CD14-positive monocyte (primary cell): ENCODE measurements around the gene HSPB3. TPM values are rescaled to one million over a fixed set of nuclear protein-coding genes. Genes with fewer than 3 reads are reported as not detected.

Experiments used
- DNase-seq, 3 donors: peaks; one replicate each; pipeline ENCODE4 v3.0.0-alpha.2; 2011 to 2022
- H2AFZ ChIP-seq: 2 replicates; pipeline ENCODE4 v1.6.0; 2012; ENCODE audit warnings: mild to moderate bottlenecking, low read depth, low read length, inconsistent platforms; ENCODE audit not compliant: insufficient read depth, poor library complexity, severe bottlenecking
- H3K27ac ChIP-seq, 2 donors: 1 replicate in 1 of 2; 2 replicates in 1 of 2; pipeline ENCODE4 v1.5.1; 2012 to 2013; ENCODE audit warnings: low read length in 2 of 2, control low read depth in 1 of 2, inconsistent platforms in 1 of 2, low read depth in 1 of 2, mild to moderate bottlenecking in 1 of 2
- H3K27me3 ChIP-seq, 2 donors: one replicate each; pipeline versions ENCODE4 v1.6.0 to v1.6.1; 2011 to 2013; ENCODE audit warnings: low read length in 2 of 2; ENCODE audit not compliant: control insufficient read depth in 2 of 2, insufficient read depth in 2 of 2
- H3K36me3 ChIP-seq, 2 donors: replicated peaks in 1 of 2; 1 replicate in 1 of 2; 2 replicates in 1 of 2; pipeline versions ENCODE4 v1.5.1 to v1.6.1; 2012 to 2013; ENCODE audit warnings: low read length in 2 of 2, control low read depth in 1 of 2, inconsistent platforms in 1 of 2, mild to moderate bottlenecking in 1 of 2; ENCODE audit not compliant: insufficient read depth in 2 of 2, control insufficient read depth in 1 of 2
- H3K4me1 ChIP-seq, 2 donors: 1 replicate in 1 of 2; 2 replicates in 1 of 2; pipeline versions ENCODE4 v1.5.1 to v1.6.1; 2012 to 2013; ENCODE audit warnings: low read length in 2 of 2, control low read depth in 1 of 2, inconsistent platforms in 1 of 2, mild to moderate bottlenecking in 1 of 2, moderate library complexity in 1 of 2; ENCODE audit not compliant: insufficient read depth in 2 of 2, control insufficient read depth in 1 of 2
- H3K4me2 ChIP-seq: replicated peaks from 2 replicates; pipeline ENCODE3; 2012; ENCODE audit warnings: low read length, moderate library complexity, mild to moderate bottlenecking; ENCODE audit not compliant: poor library complexity, severe bottlenecking; ENCODE audit errors: extremely low read depth
- H3K4me3 ChIP-seq, 3 experiments: fragments of 200-600 bp in 1 of 3; sonication (generic) in 1 of 3; replicated peaks in 1 of 3; 1 replicate in 2 of 3; 2 replicates in 1 of 3; pipeline ENCODE4 v1.5.1; 2011 to 2013; ENCODE audit warnings: low read length in 3 of 3, mild to moderate bottlenecking in 3 of 3, control low read depth in 2 of 3, low read depth in 2 of 3, inconsistent platforms in 1 of 3, moderate library complexity in 1 of 3
- H3K79me2 ChIP-seq: 2 replicates; pipeline ENCODE4 v1.6.0; 2012; ENCODE audit warnings: mild to moderate bottlenecking, control low read depth, inconsistent platforms, low read length, moderate library complexity; ENCODE audit not compliant: insufficient read depth
- H3K9ac ChIP-seq: 2 replicates; pipeline ENCODE4 v1.6.0; 2017; ENCODE audit warnings: low read length, mild to moderate bottlenecking; ENCODE audit not compliant: insufficient read depth, poor library complexity, severe bottlenecking
- H3K9me3 ChIP-seq, 2 donors: replicated peaks in 1 of 2; 1 replicate in 1 of 2; 2 replicates in 1 of 2; pipeline versions ENCODE4 v1.5.1 to v1.6.1; 2012 to 2013; ENCODE audit warnings: low read length in 2 of 2, control low read depth in 1 of 2; ENCODE audit not compliant: control insufficient read depth in 1 of 2, insufficient read depth in 1 of 2
- H4K20me1 ChIP-seq: 2 replicates; pipeline ENCODE4 v1.6.0; 2012; ENCODE audit warnings: mild to moderate bottlenecking, low read length, control low read depth, moderate library complexity; ENCODE audit not compliant: insufficient read depth
- H3K27ac Mint-ChIP-seq, 7 donors: one replicate each; pipeline ENCODE4 v1.8.0; 2020; ENCODE audit warnings: mild to moderate bottlenecking in 7 of 7, mixed read lengths in 7 of 7, moderate library complexity in 6 of 7, inconsistent platforms in 2 of 7
- H3K27me3 Mint-ChIP-seq, 3 donors: one replicate each; pipeline ENCODE4 v1.8.0; 2021 to 2022; ENCODE audit warnings: low read depth in 3 of 3, mild to moderate bottlenecking in 3 of 3, mixed read lengths in 3 of 3, moderate library complexity in 3 of 3, inconsistent platforms in 1 of 3
- H3K36me3 Mint-ChIP-seq, 2 donors: one replicate each; pipeline ENCODE4 v1.8.0; 2020; ENCODE audit warnings: mixed read lengths in 2 of 2, inconsistent platforms in 1 of 2, mild to moderate bottlenecking in 1 of 2
- H3K4me1 Mint-ChIP-seq: one replicate; pipeline ENCODE4 v1.8.0; 2020; ENCODE audit warnings: mild to moderate bottlenecking, mixed read lengths
- H3K4me3 Mint-ChIP-seq, 2 donors: one replicate each; pipeline ENCODE4 v1.8.0; 2020; ENCODE audit warnings: mild to moderate bottlenecking in 2 of 2, mixed read lengths in 2 of 2, moderate library complexity in 1 of 2
- H3K9me3 Mint-ChIP-seq, 7 donors: one replicate each; pipeline ENCODE4 v1.8.0; 2020 to 2022; ENCODE audit warnings: mixed read lengths in 7 of 7, mild to moderate bottlenecking in 6 of 7, moderate library complexity in 6 of 7, inconsistent platforms in 2 of 7
- WGBS: methylation state at CpG from one replicate; pipeline ENCODE4 v1.1.5; 2013; ENCODE audit warnings: missing lambda C conversion rate; ENCODE audit not compliant: insufficient coverage; 5-methylcytosine and 5-hydroxymethylcytosine counted together
- intact Hi-C, 2 donors: fragments of 100-400 bp; cut with micrococcal nuclease; formaldehyde crosslinking; loops; one replicate each; pipeline versions ENCODE4 v1.15.0 to v1.15.1; 2023
- polyA plus RNA-seq, 3 donors: library from polyadenylated mRNA; depleted of rRNA in 1 of 3; unstranded in 2 of 3; stranded (reverse) in 1 of 3; fragments of 300-500 nt in 2 of 3; fragments of >200 nt in 1 of 3; fragmentation: Illumina TruSeq in 2 of 3; gene quantifications; 1 replicate in 2 of 3; 2 replicates in 1 of 3; pipeline ENCODE4 v1.2.3, GENCODE V29; 2012 to 2021
- TF ChIP-seq, protein P1 (sequence below): fragments of 200-600 bp; IDR thresholded peaks from one replicate; pipeline ENCODE4 v1.8.0; 2022; ENCODE audit warnings: antibody characterized with exemption, mild to moderate bottlenecking

Gene HSPB3
- polyA plus RNA-seq, 3 donors: not detected

DNA sequence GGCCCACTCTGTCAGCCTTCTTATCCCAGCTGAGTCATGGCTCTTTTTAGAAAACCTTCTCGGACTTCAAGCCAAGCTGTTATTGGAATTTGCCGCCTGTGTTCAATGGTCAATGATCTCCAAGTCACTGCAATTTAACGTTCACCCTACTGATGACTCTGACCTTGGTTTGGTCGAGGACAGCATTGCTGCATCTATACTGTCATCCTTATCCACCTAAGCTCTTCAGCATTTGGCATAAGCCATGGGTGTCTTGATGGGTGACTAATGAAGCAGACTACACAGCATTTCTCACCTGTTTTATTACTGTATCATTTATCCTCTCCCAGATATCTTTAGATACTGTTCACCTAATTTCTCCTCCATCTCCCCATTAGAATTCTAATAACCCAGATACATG, 5.6 kb upstream of the HSPB3 start:
- H3K4me3 ChIP-seq: no peak overlapping the region
- H3K4me1 ChIP-seq: no peaks in the 10 kb centered on the region
- intact Hi-C loops: no loop called here
- H3K4me2 ChIP-seq: no peak overlapping the region
- no peak for DNase-seq
- H2AFZ ChIP-seq: no peak overlapping the region
- Mint-ChIP-seq H3K27me3 (peaks cover 2 to 7% (median 4%) of the 10 kb centered on the region in 3 donors), H3K9me3 (peaks cover 0 to 3% (median 0%) of the 10 kb centered on the region in 7 donors), H3K27ac (no peak overlapping the region), H3K36me3 (no peaks in the 10 kb centered on the region), H3K4me1 (no peaks in the 10 kb centered on the region), H3K4me3 (no peak overlapping the region)
- no peak overlapping the region for H3K27ac ChIP-seq
- TF ChIP-seq, protein P1, sequence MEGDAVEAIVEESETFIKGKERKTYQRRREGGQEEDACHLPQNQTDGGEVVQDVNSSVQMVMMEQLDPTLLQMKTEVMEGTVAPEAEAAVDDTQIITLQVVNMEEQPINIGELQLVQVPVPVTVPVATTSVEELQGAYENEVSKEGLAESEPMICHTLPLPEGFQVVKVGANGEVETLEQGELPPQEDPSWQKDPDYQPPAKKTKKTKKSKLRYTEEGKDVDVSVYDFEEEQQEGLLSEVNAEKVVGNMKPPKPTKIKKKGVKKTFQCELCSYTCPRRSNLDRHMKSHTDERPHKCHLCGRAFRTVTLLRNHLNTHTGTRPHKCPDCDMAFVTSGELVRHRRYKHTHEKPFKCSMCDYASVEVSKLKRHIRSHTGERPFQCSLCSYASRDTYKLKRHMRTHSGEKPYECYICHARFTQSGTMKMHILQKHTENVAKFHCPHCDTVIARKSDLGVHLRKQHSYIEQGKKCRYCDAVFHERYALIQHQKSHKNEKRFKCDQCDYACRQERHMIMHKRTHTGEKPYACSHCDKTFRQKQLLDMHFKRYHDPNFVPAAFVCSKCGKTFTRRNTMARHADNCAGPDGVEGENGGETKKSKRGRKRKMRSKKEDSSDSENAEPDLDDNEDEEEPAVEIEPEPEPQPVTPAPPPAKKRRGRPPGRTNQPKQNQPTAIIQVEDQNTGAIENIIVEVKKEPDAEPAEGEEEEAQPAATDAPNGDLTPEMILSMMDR: no peak
- peaks cover 0 to 3% of the 10 kb centered on the region in 2 donors for H3K27me3 ChIP-seq
- no peak overlapping the region for H3K9ac ChIP-seq
- H3K36me3 ChIP-seq: no peaks in the 10 kb centered on the region
- WGBS: 100% methylated on average over 2 of the region's 4 CpGs
- H3K79me2 ChIP-seq: no peaks in the 10 kb centered on the region
- no peaks in the 10 kb centered on the region for H3K9me3 ChIP-seq
- no peaks in the 10 kb centered on the region for H4K20me1 ChIP-seq

DNA sequence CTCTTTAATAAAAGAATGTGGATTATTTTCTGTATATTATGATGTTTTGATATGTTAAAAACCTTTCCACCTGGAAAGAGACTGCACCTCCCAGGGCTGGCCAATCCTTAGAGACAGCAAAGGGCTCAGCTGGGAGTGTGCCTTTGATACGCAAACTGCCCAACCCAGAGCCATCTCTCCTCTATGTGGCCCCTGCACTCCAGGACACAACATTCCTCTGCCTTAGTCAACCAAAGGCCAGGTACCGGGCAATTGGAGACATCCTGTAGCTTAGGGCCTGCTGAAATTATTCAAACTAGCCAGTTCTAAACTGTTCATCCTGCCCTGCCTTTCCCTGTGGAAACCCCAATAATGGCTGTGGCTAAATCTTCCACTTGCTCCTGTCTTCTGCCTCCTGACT, 5.0 kb upstream of the HSPB3 start:
- Histone ChIP-seq H3K27ac (no peak overlapping the region), H3K9ac (no peak overlapping the region), H2AFZ (no peak overlapping the region), H3K27me3 (peaks cover 0 to 3% of the 10 kb centered on the region in 2 donors), H3K4me3 (no peak overlapping the region), H4K20me1 (no peaks in the 10 kb centered on the region), H3K79me2 (no peaks in the 10 kb centered on the region), H3K9me3 (no peaks in the 10 kb centered on the region), H3K4me1 (no peaks in the 10 kb centered on the region), H3K4me2 (no peak overlapping the region), H3K36me3 (no peaks in the 10 kb centered on the region)
- WGBS: 90% methylated on average over 2 of the region's 2 CpGs
- Mint-ChIP-seq H3K27ac (no peak overlapping the region), H3K4me1 (no peaks in the 10 kb centered on the region), H3K4me3 (no peak overlapping the region), H3K27me3 (peaks cover 3 to 7% (median 6%) of the 10 kb centered on the region in 3 donors), H3K36me3 (no peaks in the 10 kb centered on the region), H3K9me3 (peaks cover 0 to 3% (median 0%) of the 10 kb centered on the region in 7 donors)
- DNase-seq: no peak
- intact Hi-C loops: no loop called here
- TF ChIP-seq, protein P1: no peak
